Islet precursor cell (in vitro differentiated cells): Measurements from ENCODE around the gene WWOX.
"Not testable (repeated sequence)": the region's sequence is repeated elsewhere in the genome, so short reads cannot be mapped to it uniquely, and the experiment has no call there.

Experiments used
- DNase-seq: peaks from one replicate; pipeline ENCODE4 v3.0.0-alpha.2; 2018

The WWOX gene

GRCh38 chr16:79211586-79211985, 1112.1 kb downstream of the WWOX start:
- DNase-seq: no peak

DNA sequence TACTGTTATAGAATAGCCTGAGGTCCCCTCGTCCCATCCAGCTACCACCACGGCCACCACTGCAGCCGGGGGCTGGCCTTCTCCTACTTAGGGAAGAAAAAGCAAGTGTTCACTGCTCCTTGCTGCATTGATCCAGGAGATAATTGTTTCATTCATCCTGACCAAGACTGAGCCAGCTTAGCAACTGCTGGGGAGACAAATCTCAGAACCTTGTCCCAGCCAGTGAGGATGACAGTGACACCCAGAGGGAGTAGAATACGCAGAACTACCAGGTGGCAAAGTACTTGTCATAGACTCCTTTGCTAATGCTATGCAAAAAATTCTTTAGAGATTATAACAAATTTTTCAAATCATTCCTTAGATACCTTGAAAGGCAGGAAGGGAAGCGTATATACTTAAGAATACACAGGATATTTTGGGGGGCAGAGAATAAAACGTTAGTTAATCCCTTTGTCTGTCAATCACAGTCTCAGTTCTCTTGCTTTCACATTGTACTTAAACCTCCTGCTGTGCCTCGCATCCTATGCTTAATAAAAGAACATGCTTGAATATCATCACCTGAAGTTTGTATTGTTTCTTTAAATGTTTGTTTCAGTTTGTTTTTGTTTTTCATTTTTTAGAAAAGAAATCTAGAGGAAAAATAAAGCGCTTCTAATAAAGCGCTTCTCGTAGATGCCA, 1112.8 kb downstream of the WWOX start:
- DNase-seq: no peak

- no peak for DNase-seq
These were observed 1113.8 kb downstream of the WWOX start for GRCh38 chr16:79213214-79213613.

GRCh38 chr16:79215289-79215688, 1115.8 kb downstream of the WWOX start:
- no peak for DNase-seq

- no peak for DNase-seq
These were observed 1118.0 kb downstream of the WWOX start for GRCh38 chr16:79217375-79218011.

- DNase-seq: no peak
These were observed 1118.9 kb downstream of the WWOX start for GRCh38 chr16:79218351-79218750.

- DNase-seq: not testable (repeated sequence)
These were observed 1126.5 kb downstream of the WWOX start for GRCh38 chr16:79225994-79226393.

DNA sequence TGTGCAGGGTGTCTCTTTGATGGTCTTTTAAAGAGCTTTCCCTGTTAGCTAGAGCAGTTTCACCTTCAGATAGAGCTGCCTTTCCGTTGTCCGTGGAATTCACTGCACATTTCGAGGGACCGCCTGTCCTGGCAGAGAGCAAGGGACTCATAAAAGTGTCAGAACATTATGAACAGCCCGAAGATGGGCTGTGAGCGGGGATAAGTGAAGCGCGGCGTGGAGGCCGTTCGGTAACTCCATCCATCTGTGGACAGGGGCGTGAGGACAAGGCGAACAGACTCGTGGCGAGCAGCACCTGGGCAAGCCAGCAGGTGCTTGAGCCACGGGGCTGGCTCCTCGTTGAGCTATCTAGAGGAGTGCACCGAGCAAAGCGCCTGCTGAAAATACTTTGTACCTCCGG, 1129.9 kb downstream of the WWOX start:
- no peak for DNase-seq

GRCh38 chr16:79245700-79246099, 1146.2 kb downstream of the WWOX start:
- not testable (repeated sequence) for DNase-seq

GRCh38 chr16:79247386-79247785, 1147.9 kb downstream of the WWOX start:
- no peak for DNase-seq

GRCh38 chr16:79248351-79248750, 1148.9 kb downstream of the WWOX start:
- no peak for DNase-seq

DNA sequence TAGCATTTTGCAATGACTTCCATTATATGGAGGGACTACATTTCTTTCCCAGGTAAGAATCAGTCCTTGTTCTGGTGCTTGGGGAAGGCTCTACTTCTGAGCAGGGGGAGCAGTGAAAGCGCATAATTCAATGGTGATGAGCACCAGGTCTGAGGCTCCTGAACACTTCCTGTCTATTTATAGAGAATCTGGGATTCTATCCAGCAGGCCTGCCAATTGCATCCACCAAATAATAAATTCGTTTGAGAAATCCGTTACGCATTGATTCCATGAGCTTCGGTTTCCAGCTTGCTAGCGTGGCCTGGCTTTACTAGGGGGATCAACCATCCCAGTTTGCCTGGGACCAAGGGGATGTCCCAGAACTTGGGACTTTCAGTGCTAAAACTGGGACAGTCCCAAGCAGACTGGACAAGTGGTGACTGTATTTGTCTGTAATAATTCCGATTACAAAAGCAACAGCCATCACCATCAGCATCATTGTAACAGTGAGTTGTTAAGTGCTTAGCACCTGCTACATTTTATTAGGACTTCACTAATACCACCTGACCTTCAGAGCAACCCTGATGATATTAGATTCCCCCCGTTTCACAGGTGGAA, 1151.1 kb downstream of the WWOX start:
- DNase-seq: peak; percentile 21

DNA sequence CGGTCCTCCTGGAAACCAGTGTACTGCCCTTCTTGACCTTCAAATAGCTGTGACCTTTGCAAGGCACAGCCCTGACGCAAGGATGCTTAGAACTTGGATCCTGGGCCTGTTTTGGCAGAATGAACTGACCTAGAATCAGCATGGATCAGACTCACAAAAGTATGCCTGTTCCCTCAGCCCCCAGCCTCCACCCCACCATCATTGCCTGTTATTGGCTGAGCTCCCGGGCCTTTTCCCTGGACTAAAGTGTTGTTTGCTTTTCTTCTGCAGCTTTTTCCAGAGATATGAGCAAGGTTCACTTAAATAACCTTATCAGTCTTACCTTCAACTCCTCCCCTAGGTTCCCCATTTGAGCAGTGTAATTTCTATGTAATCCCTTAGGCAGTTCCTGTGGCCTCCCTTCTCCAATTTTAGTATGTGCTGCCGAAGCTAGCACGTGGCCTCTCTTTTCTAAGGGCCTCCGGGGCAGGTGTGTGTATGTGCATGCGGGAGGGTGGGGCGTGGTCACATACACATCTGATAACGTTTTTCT, 1153.7 kb downstream of the WWOX start:
- DNase-seq: no peak

DNA sequence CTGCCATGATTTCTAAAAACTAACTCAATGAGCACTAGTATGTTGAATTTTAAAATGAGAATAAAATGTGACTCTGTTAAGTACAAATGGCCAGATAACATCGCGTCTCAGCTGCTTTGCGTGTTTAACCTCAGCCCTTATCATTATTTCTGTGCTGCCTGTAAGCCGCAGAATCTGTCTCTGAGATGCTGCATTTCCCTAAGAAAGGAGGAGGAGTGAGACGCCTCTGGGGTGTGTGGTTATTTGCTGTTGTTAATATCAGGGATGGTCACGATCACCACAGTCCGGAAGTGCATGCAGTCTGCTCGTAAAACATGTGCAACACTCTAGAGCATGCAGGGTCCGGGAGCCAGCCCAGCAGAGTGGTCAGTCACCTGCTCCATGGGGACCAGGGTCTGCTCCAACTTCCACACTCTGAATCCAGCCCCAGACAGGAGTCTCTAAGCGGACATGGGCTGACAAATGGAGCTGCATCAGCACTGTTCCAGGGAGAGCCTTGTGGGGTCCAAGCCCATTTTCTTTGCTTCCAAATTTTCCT, 1158.6 kb downstream of the WWOX start:
- no peak for DNase-seq

DNA sequence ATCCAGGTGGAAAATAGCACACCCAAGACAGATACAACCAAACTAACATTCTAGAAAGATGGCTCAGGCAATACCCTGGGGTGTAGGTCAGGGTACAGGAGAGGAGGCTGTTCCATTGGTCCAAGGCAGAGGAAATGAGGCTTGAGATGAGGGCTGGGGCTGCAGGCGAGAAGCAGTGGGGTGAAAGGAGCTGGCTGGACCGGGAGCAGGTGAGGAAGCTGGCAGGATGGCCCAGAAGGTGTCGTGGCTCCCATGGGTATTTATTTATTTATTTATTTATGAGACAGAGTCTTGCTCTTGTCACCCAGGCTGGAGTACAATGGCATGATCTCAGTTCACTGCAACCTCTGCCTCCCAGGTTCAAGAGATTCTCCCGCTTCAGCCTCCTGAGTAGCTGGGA, 1161.4 kb downstream of the WWOX start:
- not testable (repeated sequence) for DNase-seq

- DNase-seq: peak; percentile 80
These were observed 1162.1 kb downstream of the WWOX start for GRCh38 chr16:79261481-79261940.

DNA sequence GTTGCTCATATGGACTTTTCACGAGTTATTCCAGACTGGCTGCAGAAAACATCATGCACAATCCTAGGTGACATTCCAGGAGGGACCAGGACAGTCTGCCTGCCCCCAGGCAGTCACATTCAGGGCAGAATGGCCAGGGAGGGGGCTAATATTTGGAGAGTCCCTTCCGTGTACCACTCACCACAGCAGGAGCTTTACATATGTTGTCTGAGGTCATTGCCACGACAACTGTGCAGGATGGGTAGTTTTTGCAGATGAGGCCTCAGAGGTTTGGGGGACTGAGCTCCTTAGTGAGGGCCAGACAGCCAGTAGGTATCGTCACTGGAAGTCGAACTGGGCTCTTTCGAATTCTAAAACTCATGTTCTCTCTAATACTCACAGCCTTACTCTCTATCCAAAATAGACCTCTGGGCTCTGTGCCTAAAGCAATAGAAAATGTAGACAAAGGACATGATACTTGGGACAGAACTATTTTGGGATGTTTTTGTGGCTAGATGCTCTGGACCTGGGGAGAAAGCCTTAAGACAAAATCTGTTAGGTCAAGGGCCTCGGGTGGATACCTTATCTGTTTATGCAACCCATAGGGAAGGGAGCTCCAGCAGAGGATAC, 1162.6 kb downstream of the WWOX start:
- DNase-seq: peak; percentile 47
